WTC11 (cell line): ENCODE data around the gene CRB1. TPM values are rescaled to one million over a fixed set of nuclear protein-coding genes. Genes with fewer than 3 reads are reported as not detected.

Experiments
- ATAC-seq: fragments of 200-7000 bp; cut with Tn5 transposase; 2 replicates; pipeline ENCODE4 v1.10.0; 2021; ENCODE audit warnings: mild to moderate bottlenecking, moderate library complexity
- CTCF ChIA-PET: fragments of 300-600 bp; sonication (Branson Sonifier 250); formaldehyde crosslinking; loops from one replicate; lab custom pipeline; 2021; ENCODE audit warnings: antibody characterized with exemption; lab: Charles Lee
- POLR2A ChIA-PET: fragments of 350-600 bp; sonication (Branson Sonifier 250); formaldehyde crosslinking; loops from one replicate; lab custom pipeline; 2021; ENCODE audit warnings: antibody characterized with exemption; lab: Charles Lee
- DNase-seq: peaks from one replicate; pipeline ENCODE4 v3.0.0; 2021; ENCODE audit warnings: low spot score
- H3K27ac Mint-ChIP-seq: 2 replicates; pipeline ENCODE4 v1.8.0; 2021; ENCODE audit warnings: mixed read lengths
- H3K27me3 Mint-ChIP-seq: 2 replicates; pipeline ENCODE4 v1.8.0; 2021; ENCODE audit warnings: low read depth, mild to moderate bottlenecking, moderate library complexity, mixed read lengths
- H3K36me3 Mint-ChIP-seq: 2 replicates; pipeline ENCODE4 v1.8.0; 2021; ENCODE audit warnings: mixed read lengths
- H3K4me1 Mint-ChIP-seq: 2 replicates; pipeline ENCODE4 v1.8.0; 2022; ENCODE audit warnings: mixed read lengths
- H3K4me3 Mint-ChIP-seq: 2 replicates; pipeline ENCODE4 v1.8.0; 2021; ENCODE audit warnings: mild to moderate bottlenecking, moderate library complexity, mixed read lengths
- H3K9me3 Mint-ChIP-seq: 2 replicates; pipeline ENCODE4 v1.8.0; 2021; ENCODE audit warnings: mixed read lengths
- ATF1 ChIP-seq: sonication (generic); formaldehyde crosslinking; IDR thresholded peaks from 2 replicates; pipeline ENCODE4 v1.8.1; 2023; ENCODE audit warnings: mild to moderate bottlenecking, moderate library complexity, missing genetic modification reagents
- CBFB ChIP-seq: sonication (generic); formaldehyde crosslinking; IDR thresholded peaks from 2 replicates; pipeline ENCODE4 v1.8.1; 2022; ENCODE audit warnings: mild to moderate bottlenecking, low read depth, missing genetic modification reagents
- EMX1 ChIP-seq: fragments of 250-450 bp; sonication (Bioruptor Pico); IDR thresholded peaks from 2 replicates; pipeline ENCODE4 v1.8.0; 2021; ENCODE audit warnings: mild to moderate bottlenecking
- FOXK1 ChIP-seq: sonication (generic); formaldehyde crosslinking; IDR thresholded peaks from 2 replicates; pipeline ENCODE4 v1.8.0; 2022; ENCODE audit warnings: mild to moderate bottlenecking, moderate library complexity, missing genetic modification reagents
- GRHL2 ChIP-seq: fragments of 250-450 bp; sonication (Bioruptor Pico); IDR thresholded peaks from 2 replicates; pipeline ENCODE4 v1.8.0; 2022; ENCODE audit warnings: mild to moderate bottlenecking, moderate library complexity; ENCODE audit not compliant: insufficient replicate concordance, severe bottlenecking
- JAZF1 ChIP-seq: fragments of 250-450 bp; sonication (Bioruptor Pico); IDR thresholded peaks from 2 replicates; pipeline ENCODE4 v1.9.0; 2021; ENCODE audit warnings: moderate library complexity, mild to moderate bottlenecking, inconsistent platforms
- JUN ChIP-seq: sonication (generic); formaldehyde crosslinking; IDR thresholded peaks from 2 replicates; pipeline ENCODE4 v1.8.0; 2023; ENCODE audit warnings: mild to moderate bottlenecking, missing genetic modification reagents
- KAT7 ChIP-seq: sonication (generic); formaldehyde crosslinking; IDR thresholded peaks from 2 replicates; pipeline ENCODE4 v1.8.1; 2023; ENCODE audit warnings: missing genetic modification reagents, mild to moderate bottlenecking, borderline replicate concordance
- NR1H2 ChIP-seq: sonication (generic); formaldehyde crosslinking; IDR thresholded peaks from 2 replicates; pipeline ENCODE4 v1.9.0; 2021; ENCODE audit warnings: mild to moderate bottlenecking, moderate library complexity, missing genetic modification reagents
- TEAD4 ChIP-seq: sonication (generic); formaldehyde crosslinking; IDR thresholded peaks from 2 replicates; pipeline ENCODE4 v1.8.0; 2022; ENCODE audit warnings: mild to moderate bottlenecking, missing genetic modification reagents
- TP53 ChIP-seq: sonication (generic); formaldehyde crosslinking; IDR thresholded peaks from 2 replicates; pipeline ENCODE4 v1.8.1; 2023; ENCODE audit warnings: mild to moderate bottlenecking, missing genetic modification reagents
- ZBTB21 ChIP-seq: sonication (generic); formaldehyde crosslinking; IDR thresholded peaks from 2 replicates; pipeline ENCODE4 v1.8.1; 2023; ENCODE audit warnings: mild to moderate bottlenecking, missing genetic modification reagents, borderline replicate concordance
- ZNF671 ChIP-seq: fragments of 250-450 bp; sonication (Bioruptor Pico); IDR thresholded peaks from 2 replicates; pipeline ENCODE4 v1.8.0; 2021; ENCODE audit warnings: mild to moderate bottlenecking
- total RNA-seq: library from RNA; stranded (reverse); gene quantifications from 3 replicates; pipeline ENCODE4 v1.2.3, GENCODE V29; 2021
- TF ChIP-seq, protein P1 (sequence below): sonication (generic); formaldehyde crosslinking; conservative IDR thresholded peaks from 2 replicates; pipeline ENCODE4 v1.8.1; 2022; ENCODE audit warnings: mild to moderate bottlenecking, missing genetic modification reagents
- TF ChIP-seq, protein P2 (sequence below): sonication (generic); formaldehyde crosslinking; IDR thresholded peaks from 2 replicates; pipeline ENCODE4 v1.8.1; 2022; ENCODE audit warnings: low read depth, missing genetic modification reagents, borderline replicate concordance
- TF ChIP-seq, protein P3 (sequence below): fragments of 250-450 bp; sonication (Bioruptor Pico); IDR thresholded peaks from 2 replicates; pipeline ENCODE4 v1.9.0; 2021; ENCODE audit warnings: moderate library complexity, mild to moderate bottlenecking, inconsistent platforms, borderline replicate concordance
- TF ChIP-seq, protein P4 (sequence below): sonication (generic); formaldehyde crosslinking; IDR thresholded peaks from 2 replicates; pipeline ENCODE4 v1.8.1; 2022; ENCODE audit warnings: mild to moderate bottlenecking, missing genetic modification reagents, moderate library complexity, borderline replicate concordance
- TF ChIP-seq, protein P5 (sequence below): sonication (generic); formaldehyde crosslinking; IDR thresholded peaks from 2 replicates; pipeline ENCODE4 v1.8.0; 2022; ENCODE audit warnings: mild to moderate bottlenecking, missing genetic modification reagents
- TF ChIP-seq, protein P6 (sequence below): fragments of 250-450 bp; sonication (Bioruptor Pico); IDR thresholded peaks from 2 replicates; pipeline ENCODE4 v1.9.0; 2021; ENCODE audit warnings: mild to moderate bottlenecking
- TF ChIP-seq, protein P7 (sequence below): sonication (generic); formaldehyde crosslinking; IDR thresholded peaks from 2 replicates; pipeline ENCODE4 v1.8.0; 2022; ENCODE audit warnings: mild to moderate bottlenecking, missing genetic modification reagents
- TF ChIP-seq, protein P8 (sequence below): sonication (generic); formaldehyde crosslinking; IDR thresholded peaks from 2 replicates; pipeline ENCODE4 v1.8.0; 2023; ENCODE audit warnings: missing genetic modification reagents, mild to moderate bottlenecking, borderline replicate concordance

The CRB1 gene
- total RNA-seq, 1 experiment from 2014 or later = 0.11 TPM

DNA sequence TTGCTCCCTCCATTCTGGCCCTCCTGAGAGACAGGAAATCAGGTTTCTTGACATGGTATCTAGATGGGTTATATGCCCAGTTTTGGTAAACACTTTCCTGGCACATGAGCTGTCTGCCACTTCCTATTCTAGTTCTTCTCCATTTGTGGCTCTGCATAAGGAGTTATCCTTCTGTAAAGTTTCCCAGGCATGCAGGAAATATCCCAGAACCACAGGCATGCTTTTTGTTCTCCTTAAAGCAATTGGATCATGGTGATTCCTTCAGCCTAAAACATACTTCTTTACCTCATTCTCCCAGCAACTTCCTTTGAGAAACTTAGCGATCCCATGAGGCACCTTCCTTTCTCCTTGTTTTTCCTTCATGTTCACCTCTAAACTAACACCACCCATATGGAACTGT is 199.8 kb downstream of the CRB1 start:
- POLR2A ChIA-PET = interaction anchor here (1.0 kb wide), 1 partner anchor 10 kb away, joined by 3 read pairs; no protein-coding TSS in a partner anchor
- CTCF ChIA-PET = no interaction called here

DNA sequence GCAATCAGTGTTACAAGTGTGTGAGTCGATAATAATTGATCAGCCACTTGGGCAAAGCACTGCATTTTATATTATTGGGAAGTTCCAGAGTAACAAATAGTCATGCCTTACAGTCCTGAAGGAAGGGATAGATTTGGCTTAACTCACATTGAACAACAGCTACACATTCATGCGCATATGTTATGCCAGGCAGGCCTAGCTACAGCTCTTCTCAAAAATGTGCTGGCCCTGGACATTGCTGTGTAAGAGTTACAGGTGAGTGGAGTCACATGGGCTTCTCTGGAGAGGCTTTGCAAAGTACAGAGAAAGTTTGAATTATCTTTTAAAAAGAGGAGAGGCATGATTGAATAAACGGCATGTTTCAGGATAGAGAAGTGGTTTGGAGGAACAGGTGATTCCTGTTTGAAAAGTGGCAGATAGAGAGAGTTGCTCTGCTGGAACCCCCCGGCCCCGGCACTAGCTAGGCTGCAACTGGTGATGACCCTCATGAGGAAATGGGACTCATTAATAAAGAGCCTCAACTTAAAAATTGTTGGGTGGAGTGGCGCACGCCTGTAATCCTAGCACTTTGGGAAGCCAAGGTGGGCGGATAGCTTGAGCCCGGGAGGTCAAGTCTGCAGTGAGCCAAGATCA is 200.6 kb downstream of the CRB1 start:
- ATAC-seq (no peak), DNase-seq (no peak)
- H3K36me3 Mint-ChIP-seq = no peaks in the 10 kb centered on the region
- H3K27me3 Mint-ChIP-seq = no peaks in the 10 kb centered on the region
- H3K4me3 Mint-ChIP-seq = no peak overlapping the region
- TF ChIP-seq, protein P1, sequence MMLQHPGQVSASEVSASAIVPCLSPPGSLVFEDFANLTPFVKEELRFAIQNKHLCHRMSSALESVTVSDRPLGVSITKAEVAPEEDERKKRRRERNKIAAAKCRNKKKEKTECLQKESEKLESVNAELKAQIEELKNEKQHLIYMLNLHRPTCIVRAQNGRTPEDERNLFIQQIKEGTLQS (CRISPR knock-in tag) = no peak
- no peak for TF ChIP-seq JUN (CRISPR knock-in tag)
- TF ChIP-seq, protein P2, sequence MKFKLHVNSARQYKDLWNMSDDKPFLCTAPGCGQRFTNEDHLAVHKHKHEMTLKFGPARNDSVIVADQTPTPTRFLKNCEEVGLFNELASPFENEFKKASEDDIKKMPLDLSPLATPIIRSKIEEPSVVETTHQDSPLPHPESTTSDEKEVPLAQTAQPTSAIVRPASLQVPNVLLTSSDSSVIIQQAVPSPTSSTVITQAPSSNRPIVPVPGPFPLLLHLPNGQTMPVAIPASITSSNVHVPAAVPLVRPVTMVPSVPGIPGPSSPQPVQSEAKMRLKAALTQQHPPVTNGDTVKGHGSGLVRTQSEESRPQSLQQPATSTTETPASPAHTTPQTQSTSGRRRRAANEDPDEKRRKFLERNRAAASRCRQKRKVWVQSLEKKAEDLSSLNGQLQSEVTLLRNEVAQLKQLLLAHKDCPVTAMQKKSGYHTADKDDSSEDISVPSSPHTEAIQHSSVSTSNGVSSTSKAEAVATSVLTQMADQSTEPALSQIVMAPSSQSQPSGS (CRISPR knock-in tag) = no peak
- TF ChIP-seq EMX1 (CRISPR knock-in tag) = no peak
- TF ChIP-seq, protein P3, sequence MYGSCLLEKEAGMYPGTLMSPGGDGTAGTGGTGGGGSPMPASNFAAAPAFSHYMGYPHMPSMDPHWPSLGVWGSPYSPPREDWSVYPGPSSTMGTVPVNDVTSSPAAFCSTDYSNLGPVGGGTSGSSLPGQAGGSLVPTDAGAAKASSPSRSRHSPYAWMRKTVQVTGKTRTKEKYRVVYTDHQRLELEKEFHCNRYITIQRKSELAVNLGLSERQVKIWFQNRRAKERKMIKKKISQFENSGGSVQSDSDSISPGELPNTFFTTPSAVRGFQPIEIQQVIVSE (CRISPR knock-in tag) = no peak
- TF ChIP-seq, protein P4, sequence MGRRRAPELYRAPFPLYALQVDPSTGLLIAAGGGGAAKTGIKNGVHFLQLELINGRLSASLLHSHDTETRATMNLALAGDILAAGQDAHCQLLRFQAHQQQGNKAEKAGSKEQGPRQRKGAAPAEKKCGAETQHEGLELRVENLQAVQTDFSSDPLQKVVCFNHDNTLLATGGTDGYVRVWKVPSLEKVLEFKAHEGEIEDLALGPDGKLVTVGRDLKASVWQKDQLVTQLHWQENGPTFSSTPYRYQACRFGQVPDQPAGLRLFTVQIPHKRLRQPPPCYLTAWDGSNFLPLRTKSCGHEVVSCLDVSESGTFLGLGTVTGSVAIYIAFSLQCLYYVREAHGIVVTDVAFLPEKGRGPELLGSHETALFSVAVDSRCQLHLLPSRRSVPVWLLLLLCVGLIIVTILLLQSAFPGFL (CRISPR knock-in tag) = no peak
- TF ChIP-seq, protein P5, sequence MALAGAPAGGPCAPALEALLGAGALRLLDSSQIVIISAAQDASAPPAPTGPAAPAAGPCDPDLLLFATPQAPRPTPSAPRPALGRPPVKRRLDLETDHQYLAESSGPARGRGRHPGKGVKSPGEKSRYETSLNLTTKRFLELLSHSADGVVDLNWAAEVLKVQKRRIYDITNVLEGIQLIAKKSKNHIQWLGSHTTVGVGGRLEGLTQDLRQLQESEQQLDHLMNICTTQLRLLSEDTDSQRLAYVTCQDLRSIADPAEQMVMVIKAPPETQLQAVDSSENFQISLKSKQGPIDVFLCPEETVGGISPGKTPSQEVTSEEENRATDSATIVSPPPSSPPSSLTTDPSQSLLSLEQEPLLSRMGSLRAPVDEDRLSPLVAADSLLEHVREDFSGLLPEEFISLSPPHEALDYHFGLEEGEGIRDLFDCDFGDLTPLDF (CRISPR knock-in tag) = no peak
- TF ChIP-seq, protein P6, sequence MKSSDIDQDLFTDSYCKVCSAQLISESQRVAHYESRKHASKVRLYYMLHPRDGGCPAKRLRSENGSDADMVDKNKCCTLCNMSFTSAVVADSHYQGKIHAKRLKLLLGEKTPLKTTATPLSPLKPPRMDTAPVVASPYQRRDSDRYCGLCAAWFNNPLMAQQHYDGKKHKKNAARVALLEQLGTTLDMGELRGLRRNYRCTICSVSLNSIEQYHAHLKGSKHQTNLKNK (CRISPR knock-in tag) = no peak
- TF ChIP-seq, protein P7, sequence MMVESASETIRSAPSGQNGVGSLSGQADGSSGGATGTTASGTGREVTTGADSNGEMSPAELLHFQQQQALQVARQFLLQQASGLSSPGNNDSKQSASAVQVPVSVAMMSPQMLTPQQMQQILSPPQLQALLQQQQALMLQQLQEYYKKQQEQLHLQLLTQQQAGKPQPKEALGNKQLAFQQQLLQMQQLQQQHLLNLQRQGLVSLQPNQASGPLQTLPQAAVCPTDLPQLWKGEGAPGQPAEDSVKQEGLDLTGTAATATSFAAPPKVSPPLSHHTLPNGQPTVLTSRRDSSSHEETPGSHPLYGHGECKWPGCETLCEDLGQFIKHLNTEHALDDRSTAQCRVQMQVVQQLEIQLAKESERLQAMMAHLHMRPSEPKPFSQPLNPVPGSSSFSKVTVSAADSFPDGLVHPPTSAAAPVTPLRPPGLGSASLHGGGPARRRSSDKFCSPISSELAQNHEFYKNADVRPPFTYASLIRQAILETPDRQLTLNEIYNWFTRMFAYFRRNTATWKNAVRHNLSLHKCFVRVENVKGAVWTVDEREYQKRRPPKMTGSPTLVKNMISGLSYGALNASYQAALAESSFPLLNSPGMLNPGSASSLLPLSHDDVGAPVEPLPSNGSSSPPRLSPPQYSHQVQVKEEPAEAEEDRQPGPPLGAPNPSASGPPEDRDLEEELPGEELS (CRISPR knock-in tag) = no peak
- TF ChIP-seq JAZF1 (CRISPR knock-in tag) = no peak
- TF ChIP-seq ATF1 (CRISPR knock-in tag) = no peak
- no peak for TF ChIP-seq TEAD4 (CRISPR knock-in tag)
- no peak for TF ChIP-seq CBFB
- no peak for TF ChIP-seq FOXK1 (CRISPR knock-in tag)
- no peak for TF ChIP-seq KAT7
- TF ChIP-seq, protein P8, sequence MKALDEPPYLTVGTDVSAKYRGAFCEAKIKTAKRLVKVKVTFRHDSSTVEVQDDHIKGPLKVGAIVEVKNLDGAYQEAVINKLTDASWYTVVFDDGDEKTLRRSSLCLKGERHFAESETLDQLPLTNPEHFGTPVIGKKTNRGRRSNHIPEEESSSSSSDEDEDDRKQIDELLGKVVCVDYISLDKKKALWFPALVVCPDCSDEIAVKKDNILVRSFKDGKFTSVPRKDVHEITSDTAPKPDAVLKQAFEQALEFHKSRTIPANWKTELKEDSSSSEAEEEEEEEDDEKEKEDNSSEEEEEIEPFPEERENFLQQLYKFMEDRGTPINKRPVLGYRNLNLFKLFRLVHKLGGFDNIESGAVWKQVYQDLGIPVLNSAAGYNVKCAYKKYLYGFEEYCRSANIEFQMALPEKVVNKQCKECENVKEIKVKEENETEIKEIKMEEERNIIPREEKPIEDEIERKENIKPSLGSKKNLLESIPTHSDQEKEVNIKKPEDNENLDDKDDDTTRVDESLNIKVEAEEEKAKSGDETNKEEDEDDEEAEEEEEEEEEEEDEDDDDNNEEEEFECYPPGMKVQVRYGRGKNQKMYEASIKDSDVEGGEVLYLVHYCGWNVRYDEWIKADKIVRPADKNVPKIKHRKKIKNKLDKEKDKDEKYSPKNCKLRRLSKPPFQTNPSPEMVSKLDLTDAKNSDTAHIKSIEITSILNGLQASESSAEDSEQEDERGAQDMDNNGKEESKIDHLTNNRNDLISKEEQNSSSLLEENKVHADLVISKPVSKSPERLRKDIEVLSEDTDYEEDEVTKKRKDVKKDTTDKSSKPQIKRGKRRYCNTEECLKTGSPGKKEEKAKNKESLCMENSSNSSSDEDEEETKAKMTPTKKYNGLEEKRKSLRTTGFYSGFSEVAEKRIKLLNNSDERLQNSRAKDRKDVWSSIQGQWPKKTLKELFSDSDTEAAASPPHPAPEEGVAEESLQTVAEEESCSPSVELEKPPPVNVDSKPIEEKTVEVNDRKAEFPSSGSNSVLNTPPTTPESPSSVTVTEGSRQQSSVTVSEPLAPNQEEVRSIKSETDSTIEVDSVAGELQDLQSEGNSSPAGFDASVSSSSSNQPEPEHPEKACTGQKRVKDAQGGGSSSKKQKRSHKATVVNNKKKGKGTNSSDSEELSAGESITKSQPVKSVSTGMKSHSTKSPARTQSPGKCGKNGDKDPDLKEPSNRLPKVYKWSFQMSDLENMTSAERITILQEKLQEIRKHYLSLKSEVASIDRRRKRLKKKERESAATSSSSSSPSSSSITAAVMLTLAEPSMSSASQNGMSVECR = no peak
- no peak for TF ChIP-seq NR1H2 (CRISPR knock-in tag)
- TF ChIP-seq TP53 (CRISPR knock-in tag) = no peak
- ChIA-PET POLR2A (no interaction called here), CTCF (interaction anchor here (1.4 kb wide), 1 partner anchor 68 kb away, joined by 3 read pairs; no protein-coding TSS in a partner anchor)
- peaks cover 46% of the 10 kb centered on the region for H3K4me1 Mint-ChIP-seq
- no peak overlapping the region for H3K27ac Mint-ChIP-seq
- H3K9me3 Mint-ChIP-seq = no peaks in the 10 kb centered on the region

More for the DNA sequence above, 199.8 kb downstream of the CRB1 start:
- ATAC-seq (no peak), DNase-seq (no peak)
- no peak overlapping the region for H3K4me3 Mint-ChIP-seq
- H3K4me1 Mint-ChIP-seq = peaks cover 50% of the 10 kb centered on the region
- H3K36me3 Mint-ChIP-seq = no peaks in the 10 kb centered on the region
- TF ChIP-seq TEAD4 (CRISPR knock-in tag) (no peak), CBFB (no peak), GRHL2 (CRISPR knock-in tag) (no peak), ZNF671 (CRISPR knock-in tag) (no peak), ZBTB21 (CRISPR knock-in tag) (no peak)
- TF ChIP-seq, protein P4 (CRISPR knock-in tag) = no peak
- H3K27me3 Mint-ChIP-seq = no peaks in the 10 kb centered on the region
- H3K27ac Mint-ChIP-seq = no peak overlapping the region
- no peaks in the 10 kb centered on the region for H3K9me3 Mint-ChIP-seq
